ENCODE data around the gene CRMP1. TPM values are rescaled to one million over a fixed set of nuclear protein-coding genes. Genes with fewer than 3 reads are reported as not detected.

Gene CRMP1
- total and polyA plus RNA-seq, 2 of the 4 experiments (the other 2 are of a cell fraction) = 4.1 to 7.4 TPM

DNA sequence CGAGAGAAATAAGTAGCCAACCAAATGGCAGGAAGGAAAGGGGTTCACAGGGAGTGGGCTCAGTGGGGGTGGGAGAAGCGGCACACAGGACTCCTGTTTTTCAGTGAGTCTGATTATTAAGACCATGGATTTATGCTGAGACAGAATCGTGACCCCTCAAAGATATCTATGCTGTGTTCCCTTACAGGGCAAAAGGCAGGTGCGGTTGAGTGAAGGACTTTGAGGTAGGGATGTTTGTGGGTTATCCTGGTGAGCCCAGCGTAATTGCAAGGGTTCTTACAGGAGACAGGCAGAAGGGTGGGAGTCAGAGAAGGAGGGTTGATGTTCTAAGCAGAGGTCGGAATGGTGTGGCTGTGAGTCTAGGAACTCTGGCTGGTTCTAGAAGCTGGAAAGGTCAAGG is 108.9 kb downstream of the CRMP1 start:
- H3K9ac ChIP-seq (ENCODE audit: low read depth, low read length) = no peak overlapping the region
- no peak overlapping the region for H3K18ac ChIP-seq (ENCODE audit: low read depth, low read length)
- H3K23ac ChIP-seq (ENCODE audit: low read depth, low read length) = no peak overlapping the region
- H3K4me2 ChIP-seq (ENCODE audit: low read depth, low read length) = no peak overlapping the region
- H2AK5ac ChIP-seq (ENCODE audit: low read depth, low read length) = no peak overlapping the region
- H4K5ac ChIP-seq (ENCODE audit: low read depth, low read length) = no peak overlapping the region
- H2BK120ac ChIP-seq (ENCODE audit: low read depth, low read length) = no peak overlapping the region
- 100% methylated on average over 1 of the region's 6 CpGs; no CpG with 5 or more reads in 1 of the 2 experiments for WGBS, 2 experiments (ENCODE audit: extremely low coverage in 2 of 2, insufficient read length in 1 of 2)
- H2AK9ac ChIP-seq (replicated peaks; ENCODE audit: low read depth, low read length, poor library complexity) = no peak overlapping the region
- TF ChIP-seq RFX5 (IDR thresholded peaks at IDR 0.05; ENCODE audit: low read depth, low read length) (no peak), NFE2L2 (IDR thresholded peaks at IDR 0.05; ENCODE audit: low read depth, low read length) (no peak), MAZ (IDR thresholded peaks at IDR 0.05; ENCODE audit: borderline replicate concordance, low read depth, low read length) (no peak), FOS (IDR thresholded peaks at IDR 0.05; ENCODE audit: low read depth, low read length) (no peak), MXI1 (IDR thresholded peaks at IDR 0.05; ENCODE audit: borderline replicate concordance, low read depth, low read length) (no peak), CHD1 (IDR thresholded peaks at IDR 0.05; ENCODE audit: low read depth, low read length) (no peak), RAD21 (IDR thresholded peaks at IDR 0.05; ENCODE audit: low read length) (no peak), BHLHE40 (IDR thresholded peaks at IDR 0.05; ENCODE audit: low read depth, low read length) (no peak), RCOR1 (IDR thresholded peaks at IDR 0.05; ENCODE audit: insufficient replicate concordance, low read length) (no peak), CEBPB (IDR thresholded peaks at IDR 0.05; ENCODE audit: low read depth, low read length) (no peak), SMC3 (IDR thresholded peaks at IDR 0.05; ENCODE audit: low read depth, low read length) (no peak), POLR2A (IDR thresholded peaks at IDR 0.05; ENCODE audit: low read depth, low read length) (no peak), MAFK (IDR thresholded peaks at IDR 0.05; ENCODE audit: low read depth, low read length) (no peak)
- TF ChIP-seq, protein P1, sequence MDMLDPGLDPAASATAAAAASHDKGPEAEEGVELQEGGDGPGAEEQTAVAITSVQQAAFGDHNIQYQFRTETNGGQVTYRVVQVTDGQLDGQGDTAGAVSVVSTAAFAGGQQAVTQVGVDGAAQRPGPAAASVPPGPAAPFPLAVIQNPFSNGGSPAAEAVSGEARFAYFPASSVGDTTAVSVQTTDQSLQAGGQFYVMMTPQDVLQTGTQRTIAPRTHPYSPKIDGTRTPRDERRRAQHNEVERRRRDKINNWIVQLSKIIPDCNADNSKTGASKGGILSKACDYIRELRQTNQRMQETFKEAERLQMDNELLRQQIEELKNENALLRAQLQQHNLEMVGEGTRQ (IDR thresholded peaks at IDR 0.05; ENCODE audit: low read depth, low read length) = no peak
- TF ChIP-seq, protein P2, sequence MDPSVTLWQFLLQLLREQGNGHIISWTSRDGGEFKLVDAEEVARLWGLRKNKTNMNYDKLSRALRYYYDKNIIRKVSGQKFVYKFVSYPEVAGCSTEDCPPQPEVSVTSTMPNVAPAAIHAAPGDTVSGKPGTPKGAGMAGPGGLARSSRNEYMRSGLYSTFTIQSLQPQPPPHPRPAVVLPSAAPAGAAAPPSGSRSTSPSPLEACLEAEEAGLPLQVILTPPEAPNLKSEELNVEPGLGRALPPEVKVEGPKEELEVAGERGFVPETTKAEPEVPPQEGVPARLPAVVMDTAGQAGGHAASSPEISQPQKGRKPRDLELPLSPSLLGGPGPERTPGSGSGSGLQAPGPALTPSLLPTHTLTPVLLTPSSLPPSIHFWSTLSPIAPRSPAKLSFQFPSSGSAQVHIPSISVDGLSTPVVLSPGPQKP (IDR thresholded peaks at IDR 0.05; ENCODE audit: borderline replicate concordance, low read depth, low read length) = no peak
- TF ChIP-seq, protein P3, sequence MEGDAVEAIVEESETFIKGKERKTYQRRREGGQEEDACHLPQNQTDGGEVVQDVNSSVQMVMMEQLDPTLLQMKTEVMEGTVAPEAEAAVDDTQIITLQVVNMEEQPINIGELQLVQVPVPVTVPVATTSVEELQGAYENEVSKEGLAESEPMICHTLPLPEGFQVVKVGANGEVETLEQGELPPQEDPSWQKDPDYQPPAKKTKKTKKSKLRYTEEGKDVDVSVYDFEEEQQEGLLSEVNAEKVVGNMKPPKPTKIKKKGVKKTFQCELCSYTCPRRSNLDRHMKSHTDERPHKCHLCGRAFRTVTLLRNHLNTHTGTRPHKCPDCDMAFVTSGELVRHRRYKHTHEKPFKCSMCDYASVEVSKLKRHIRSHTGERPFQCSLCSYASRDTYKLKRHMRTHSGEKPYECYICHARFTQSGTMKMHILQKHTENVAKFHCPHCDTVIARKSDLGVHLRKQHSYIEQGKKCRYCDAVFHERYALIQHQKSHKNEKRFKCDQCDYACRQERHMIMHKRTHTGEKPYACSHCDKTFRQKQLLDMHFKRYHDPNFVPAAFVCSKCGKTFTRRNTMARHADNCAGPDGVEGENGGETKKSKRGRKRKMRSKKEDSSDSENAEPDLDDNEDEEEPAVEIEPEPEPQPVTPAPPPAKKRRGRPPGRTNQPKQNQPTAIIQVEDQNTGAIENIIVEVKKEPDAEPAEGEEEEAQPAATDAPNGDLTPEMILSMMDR (conservative IDR thresholded peaks at IDR 0.05; ENCODE audit: low read depth, low read length) = no peak
- BruUV-seq (replicated peaks) = no TSS peak
- H4K20me1 ChIP-seq (ENCODE audit: insufficient read depth, low read length) = no peaks in the 10 kb centered on the region; the same call in 1 of the 2 replicates
- peaks cover 11% of the 10 kb centered on the region for H3K4me1 ChIP-seq (ENCODE audit: control insufficient read depth, insufficient read depth, low read length)
- H3K4me3 ChIP-seq (ENCODE audit: insufficient read depth, low read depth, low read length) = no peak overlapping the region
- H4K91ac ChIP-seq (ENCODE audit: insufficient read depth, low read depth, low read length) = no peak overlapping the region
- ATAC-seq (ENCODE audit: low read depth) = no peak
- H2BK20ac ChIP-seq (ENCODE audit: low read depth, low read length) = no peak overlapping the region
- dilution Hi-C loops (cut with HindIII; ENCODE audit: low sequenced_read_pairs, unreplicated experiment) (no loop called here), in situ Hi-C loops (cut with MboI; ENCODE audit: low sequenced_read_pairs) (no loop called here), intact Hi-C loops (cut with micrococcal nuclease) (no loop called here)
- H2BK5ac ChIP-seq (ENCODE audit: low read depth, low read length, poor library complexity, severe bottlenecking) = no peak overlapping the region
- peaks cover 45% of the 10 kb centered on the region for H3K36me3 ChIP-seq (ENCODE audit: control insufficient read depth, insufficient read depth, low read length)
- H3K56ac ChIP-seq (ENCODE audit: extremely low read depth, insufficient read depth, low read length) = no peak overlapping the region
- no peaks in the 10 kb centered on the region for H3K27me3 ChIP-seq (ENCODE audit: control insufficient read depth, insufficient read depth, low read length)
- peaks cover 19 to 44% of the 10 kb centered on the region in 2 experiments for H3K79me1 ChIP-seq (ENCODE audit: low read depth in 1 of 2, low read length in 2 of 2)
- H2AFZ ChIP-seq (replicated peaks; ENCODE audit: low read length, poor library complexity) = no peak overlapping the region
- no peak overlapping the region; the same call in 2 of the 3 replicates for H2BK15ac ChIP-seq (ENCODE audit: low read depth, low read length)
- POLR2A ChIA-PET (ENCODE audit: unreplicated experiment) = no interaction called here
- no peak overlapping the region for H4K8ac ChIP-seq (ENCODE audit: low read depth in 2 of 2, low read length in 2 of 2)
- H3K4ac ChIP-seq (ENCODE audit: low read depth, low read length) = no peak overlapping the region
- no peak for DNase-seq
- CTCF ChIA-PET = no interaction called here
- H3K9me3 ChIP-seq (ENCODE audit: control insufficient read depth, insufficient read depth, low read length) = no peaks in the 10 kb centered on the region
- peaks cover 23% of the 10 kb centered on the region for H3K9me1 ChIP-seq (ENCODE audit: insufficient read depth, low read length)
- H3K14ac ChIP-seq (replicated peaks; ENCODE audit: low read depth, low read length) = no peak overlapping the region
- H3K27ac ChIP-seq (ENCODE audit: insufficient read depth, low read length) = no peak overlapping the region
